ENCODE data around the gene NAP1L1.

NAP1L1 gene

GRCh38 chr12:76117067-76117691, 32.7 kb upstream of the NAP1L1 start:
- Histone ChIP-seq H3K4me3 (ENCODE audit: low read length) (no peak overlapping the region), H3K27me3 (replicated peaks; ENCODE audit: insufficient read depth, low read length) (no peaks in the 10 kb centered on the region), H3F3A (ENCODE audit: insufficient read depth, low read length) (no peaks in the 10 kb centered on the region), H3K9me3 (replicated peaks; ENCODE audit: insufficient read depth, low read length) (no peaks in the 10 kb centered on the region), H3K9ac (ENCODE audit: low read length) (no peak overlapping the region), H3K79me2 (ENCODE audit: low read length) (no peaks in the 10 kb centered on the region), H4K20me1 (ENCODE audit: insufficient read depth, low read length) (no peaks in the 10 kb centered on the region), H2AFZ (ENCODE audit: low read length) (no peak overlapping the region), H3K9me2 (replicated peaks; ENCODE audit: insufficient read depth, low read length) (no peaks in the 10 kb centered on the region), H3K4me2 (ENCODE audit: low read depth, low read length) (no peak overlapping the region), H3K36me3 (replicated peaks; ENCODE audit: insufficient read depth, low read length) (no peaks in the 10 kb centered on the region), H3K4me1 (ENCODE audit: low read length) (no peaks in the 10 kb centered on the region), H3K27ac (ENCODE audit: low read length) (no peak overlapping the region)
- TF ChIP-seq CTCF (IDR thresholded peaks at IDR 0.05; ENCODE audit: low read length) (no peak), EZH2 (optimal IDR thresholded peaks at IDR 0.05; ENCODE audit: low read depth, low read length) (no peak), EZH2phosphoT487 (IDR thresholded peaks at IDR 0.05; ENCODE audit: low read length) (no peak)
- DNase-seq: no peak

- H3K36me3 ChIP-seq (replicated peaks; ENCODE audit: insufficient read depth, low read length): no peaks in the 10 kb centered on the region
- no peak overlapping the region for H3K9ac ChIP-seq (ENCODE audit: low read length)
- no peaks in the 10 kb centered on the region for H3K79me2 ChIP-seq (ENCODE audit: low read length)
- no peak for DNase-seq
- no peaks in the 10 kb centered on the region for H3F3A ChIP-seq (ENCODE audit: insufficient read depth, low read length)
- no peak overlapping the region for H2AFZ ChIP-seq (ENCODE audit: low read length)
- no peak overlapping the region for H3K4me2 ChIP-seq (ENCODE audit: low read depth, low read length)
- H3K9me3 ChIP-seq (replicated peaks; ENCODE audit: insufficient read depth, low read length): no peaks in the 10 kb centered on the region
- no peak overlapping the region for H3K4me3 ChIP-seq (ENCODE audit: low read length)
- H3K27ac ChIP-seq (ENCODE audit: low read length): no peak overlapping the region
- H3K4me1 ChIP-seq (ENCODE audit: low read length): no peaks in the 10 kb centered on the region
- H4K20me1 ChIP-seq (ENCODE audit: insufficient read depth, low read length): no peaks in the 10 kb centered on the region
- TF ChIP-seq EZH2phosphoT487 (IDR thresholded peaks at IDR 0.05; ENCODE audit: low read length): no peak
- no peak for TF ChIP-seq EZH2 (optimal IDR thresholded peaks at IDR 0.05; ENCODE audit: low read depth, low read length)
- no peak for TF ChIP-seq CTCF (IDR thresholded peaks at IDR 0.05; ENCODE audit: low read length)
- no peaks in the 10 kb centered on the region for H3K27me3 ChIP-seq (replicated peaks; ENCODE audit: insufficient read depth, low read length)
- H3K9me2 ChIP-seq (replicated peaks; ENCODE audit: insufficient read depth, low read length): no peaks in the 10 kb centered on the region
Observed at GRCh38 chr12:76113800-76114757, 29.6 kb upstream of the NAP1L1 start.

GRCh38 chr12:76111209-76111749, 26.8 kb upstream of the NAP1L1 start:
- Histone ChIP-seq H3F3A (ENCODE audit: insufficient read depth, low read length) (no peaks in the 10 kb centered on the region), H3K9me3 (replicated peaks; ENCODE audit: insufficient read depth, low read length) (no peaks in the 10 kb centered on the region), H4K20me1 (ENCODE audit: insufficient read depth, low read length) (no peaks in the 10 kb centered on the region), H3K27ac (ENCODE audit: low read length) (no peak overlapping the region), H2AFZ (ENCODE audit: low read length) (no peak overlapping the region), H3K9me2 (replicated peaks; ENCODE audit: insufficient read depth, low read length) (no peaks in the 10 kb centered on the region), H3K9ac (ENCODE audit: low read length) (no peak overlapping the region), H3K4me1 (ENCODE audit: low read length) (no peaks in the 10 kb centered on the region), H3K79me2 (ENCODE audit: low read length) (no peaks in the 10 kb centered on the region), H3K36me3 (replicated peaks; ENCODE audit: insufficient read depth, low read length) (0 out of 2 replicates have a peak, but pooled peaks cover 2% of the 10 kb centered on the region), H3K27me3 (replicated peaks; ENCODE audit: insufficient read depth, low read length) (no peaks in the 10 kb centered on the region), H3K4me2 (ENCODE audit: low read depth, low read length) (no peak overlapping the region), H3K4me3 (ENCODE audit: low read length) (no peak overlapping the region)
- TF ChIP-seq EZH2 (optimal IDR thresholded peaks at IDR 0.05; ENCODE audit: low read depth, low read length) (no peak), EZH2phosphoT487 (IDR thresholded peaks at IDR 0.05; ENCODE audit: low read length) (no peak), CTCF (IDR thresholded peaks at IDR 0.05; ENCODE audit: low read length) (no peak)
- no peak for DNase-seq
